HepG2 (cell line): ENCODE results near the gene NRAP. TPM values are rescaled to one million over a fixed set of nuclear protein-coding genes. Genes with fewer than 3 reads are reported as not detected.

Source experiments
- BHLHE40 ChIP-seq: IDR thresholded peaks from 2 replicates; pipeline ENCODE4 v1.6.1; 2011; ENCODE audit warnings: low read length, improper control_type of control experiment
- CBX1 ChIP-seq: IDR thresholded peaks from one replicate; pipeline ENCODE4 v1.6.1; 2016; ENCODE audit warnings: antibody characterized with exemption, low read depth
- CBX2 ChIP-seq, 2 experiments: fragments of 200-600 bp in 1 of 2; sonication (generic); formaldehyde crosslinking in 1 of 2; IDR thresholded peaks; 2 replicates each; pipeline versions ENCODE4 v1.7.0 to v1.8.1; 2018 to 2022; ENCODE audit warnings: low read depth in 2 of 2, low read length in 1 of 2, mild to moderate bottlenecking in 1 of 2, missing genetic modification reagents in 1 of 2
- DMAP1 ChIP-seq: IDR thresholded peaks from 2 replicates; pipeline ENCODE4 v1.6.1; 2016
- ESRRA ChIP-seq: sonication (generic); formaldehyde crosslinking; IDR thresholded peaks from 2 replicates; pipeline ENCODE4 v1.5.1; 2020; ENCODE audit warnings: mild to moderate bottlenecking, low read depth, missing genetic modification reagents
- FOXA3 ChIP-seq: IDR thresholded peaks from 2 replicates; pipeline ENCODE4 v1.6.1; 2016; ENCODE audit warnings: missing genetic modification reagents, missing compliant biosample characterization
- FOXK1 ChIP-seq: sonication (generic); formaldehyde crosslinking; IDR thresholded peaks from 2 replicates; pipeline ENCODE4 v1.4.0; 2020; ENCODE audit warnings: low read depth, missing genetic modification reagents, borderline replicate concordance
- NFAT5 ChIP-seq: sonication (generic); formaldehyde crosslinking; IDR thresholded peaks from 2 replicates; pipeline ENCODE4 v1.4.0; 2020; ENCODE audit warnings: missing genetic modification reagents
- PHF8 ChIP-seq: sonication (generic); formaldehyde crosslinking; IDR thresholded peaks from 2 replicates; pipeline ENCODE4 v1.5.0; 2020; ENCODE audit warnings: missing genetic modification reagents
- RORA ChIP-seq: sonication (generic); formaldehyde crosslinking; IDR thresholded peaks from 2 replicates; pipeline ENCODE4 v1.5.0; 2020; ENCODE audit warnings: mild to moderate bottlenecking, missing genetic modification reagents, moderate library complexity
- TBX2 ChIP-seq: sonication (generic); formaldehyde crosslinking; IDR thresholded peaks from 2 replicates; pipeline ENCODE4 v1.5.0; 2020; ENCODE audit warnings: missing genetic modification reagents, mild to moderate bottlenecking, borderline replicate concordance
- ZBTB3 ChIP-seq: sonication (generic); formaldehyde crosslinking; IDR thresholded peaks from 2 replicates; pipeline ENCODE4 v1.4.0; 2020; ENCODE audit warnings: low read depth, mild to moderate bottlenecking, moderate library complexity, missing genetic modification reagents, borderline replicate concordance
- ZFP36L1 ChIP-seq: sonication (generic); formaldehyde crosslinking; IDR thresholded peaks from 2 replicates; pipeline ENCODE4 v1.8.0; 2022; ENCODE audit warnings: mild to moderate bottlenecking, missing genetic modification reagents, moderate library complexity
- ZNF724P ChIP-seq: sonication (generic); formaldehyde crosslinking; IDR thresholded peaks from 2 replicates; pipeline ENCODE4 v1.8.0; 2022; ENCODE audit warnings: missing genetic modification reagents, borderline replicate concordance
- ZNF780A ChIP-seq: sonication (generic); formaldehyde crosslinking; IDR thresholded peaks from 2 replicates; pipeline ENCODE4 v1.8.0; 2022; ENCODE audit warnings: mild to moderate bottlenecking, missing genetic modification reagents, moderate library complexity
- ZNF891 ChIP-seq: sonication (generic); formaldehyde crosslinking; IDR thresholded peaks from 2 replicates; pipeline ENCODE4 v1.5.0; 2020; ENCODE audit warnings: mild to moderate bottlenecking, missing genetic modification reagents
- polyA plus RNA-seq, 8 experiments: library from polyadenylated mRNA; depleted of rRNA in 3 of 8; stranded (reverse) in 7 of 8; unstranded in 1 of 8; fragments of >200 nt; fragmentation: Illumina TruSeq in 4 of 8; extraction: Trizol in 4 of 8; gene quantifications; 2 replicates each; pipeline versions ENCODE4 v1.2.1 to v1.2.3, GENCODE V29; 2011 to 2016; ENCODE audit warnings: low read depth in 4 of 8, missing spikeins in 1 of 8, mixed read lengths in 1 of 8; ENCODE audit not compliant: insufficient read depth in 1 of 8
- total RNA-seq, 5 experiments: library from RNA; depleted of rRNA; stranded (reverse); fragments of >200 nt; fragmentation: Illumina TruSeq; extraction: Trizol; gene quantifications; 2 replicates each; pipeline ENCODE4 v1.2.3, GENCODE V29; 2016; ENCODE audit warnings: low read depth in 1 of 5
- TF ChIP-seq, protein P1 (sequence below): sonication (generic); formaldehyde crosslinking; conservative IDR thresholded peaks from 2 replicates; pipeline ENCODE4 v1.4.0; 2020; ENCODE audit warnings: mild to moderate bottlenecking, missing genetic modification reagents, moderate library complexity
- TF ChIP-seq, protein P2 (sequence below): sonication (generic); formaldehyde crosslinking; IDR thresholded peaks from 2 replicates; pipeline ENCODE4 v1.5.0; 2020; ENCODE audit warnings: mild to moderate bottlenecking, missing genetic modification reagents, borderline replicate concordance

Gene NRAP
- total and polyA plus RNA-seq, 2 of the 13 experiments (the other 11 are each of a cell fraction or from before 2014, with no cell fraction given), result not detected

DNA sequence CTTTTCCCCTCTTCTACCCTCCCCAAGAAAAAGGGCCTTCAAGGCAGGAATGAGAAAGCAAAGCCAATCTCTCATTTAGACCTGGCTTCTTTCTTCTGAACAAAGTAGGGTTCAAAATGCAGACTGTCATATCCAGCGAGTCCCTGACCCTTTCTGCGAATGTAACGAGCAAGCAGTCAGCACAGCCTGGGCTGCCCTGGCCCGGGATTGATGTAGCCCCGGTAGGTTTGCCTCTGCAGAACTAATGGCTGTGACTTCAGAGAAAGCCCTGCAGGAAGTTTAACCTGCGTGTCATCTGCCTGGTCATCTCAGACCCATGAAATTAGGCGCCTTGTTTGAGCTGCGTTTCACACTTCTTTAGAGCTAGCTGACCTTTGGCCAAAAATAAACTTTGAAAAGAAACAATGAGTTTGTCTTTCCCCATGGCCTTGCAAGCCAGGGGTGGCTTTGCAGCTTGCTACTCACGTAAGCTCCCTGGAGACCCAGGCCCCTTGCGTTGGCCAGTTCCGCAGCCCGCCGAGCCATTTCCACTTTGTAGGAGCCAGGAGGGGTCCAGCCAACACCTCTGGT, 74.6 kb downstream of the NRAP start (continued):
- TF ChIP-seq FOXK1 (CRISPR knock-in tag) (no peak), TBX2 (CRISPR knock-in tag) (peak; percentile 74), ZNF780A (CRISPR knock-in tag) (no peak), ZNF891 (CRISPR knock-in tag) (no peak), ZNF724P (CRISPR knock-in tag) (no peak), CBX2 (IDR thresholded peaks at IDR 0.05; ENCODE audit: low read depth, low read length) (no peak), CBX2 (CRISPR knock-in tag; IDR thresholded peaks at IDR 0.05; ENCODE audit: low read depth) (no peak), DMAP1 (CRISPR knock-in tag) (no peak), ZBTB3 (CRISPR knock-in tag) (no peak), BHLHE40 (no peak), PHF8 (CRISPR knock-in tag) (no peak), RORA (CRISPR knock-in tag) (no peak), FOXA3 (CRISPR knock-in tag) (0 out of 2 replicates have a peak, but pooled peaks have one; percentile 34), NFAT5 (CRISPR knock-in tag) (no peak), ZFP36L1 (CRISPR knock-in tag) (no peak), ESRRA (CRISPR knock-in tag) (no peak), CBX1 (no peak)
- TF ChIP-seq, protein P1, sequence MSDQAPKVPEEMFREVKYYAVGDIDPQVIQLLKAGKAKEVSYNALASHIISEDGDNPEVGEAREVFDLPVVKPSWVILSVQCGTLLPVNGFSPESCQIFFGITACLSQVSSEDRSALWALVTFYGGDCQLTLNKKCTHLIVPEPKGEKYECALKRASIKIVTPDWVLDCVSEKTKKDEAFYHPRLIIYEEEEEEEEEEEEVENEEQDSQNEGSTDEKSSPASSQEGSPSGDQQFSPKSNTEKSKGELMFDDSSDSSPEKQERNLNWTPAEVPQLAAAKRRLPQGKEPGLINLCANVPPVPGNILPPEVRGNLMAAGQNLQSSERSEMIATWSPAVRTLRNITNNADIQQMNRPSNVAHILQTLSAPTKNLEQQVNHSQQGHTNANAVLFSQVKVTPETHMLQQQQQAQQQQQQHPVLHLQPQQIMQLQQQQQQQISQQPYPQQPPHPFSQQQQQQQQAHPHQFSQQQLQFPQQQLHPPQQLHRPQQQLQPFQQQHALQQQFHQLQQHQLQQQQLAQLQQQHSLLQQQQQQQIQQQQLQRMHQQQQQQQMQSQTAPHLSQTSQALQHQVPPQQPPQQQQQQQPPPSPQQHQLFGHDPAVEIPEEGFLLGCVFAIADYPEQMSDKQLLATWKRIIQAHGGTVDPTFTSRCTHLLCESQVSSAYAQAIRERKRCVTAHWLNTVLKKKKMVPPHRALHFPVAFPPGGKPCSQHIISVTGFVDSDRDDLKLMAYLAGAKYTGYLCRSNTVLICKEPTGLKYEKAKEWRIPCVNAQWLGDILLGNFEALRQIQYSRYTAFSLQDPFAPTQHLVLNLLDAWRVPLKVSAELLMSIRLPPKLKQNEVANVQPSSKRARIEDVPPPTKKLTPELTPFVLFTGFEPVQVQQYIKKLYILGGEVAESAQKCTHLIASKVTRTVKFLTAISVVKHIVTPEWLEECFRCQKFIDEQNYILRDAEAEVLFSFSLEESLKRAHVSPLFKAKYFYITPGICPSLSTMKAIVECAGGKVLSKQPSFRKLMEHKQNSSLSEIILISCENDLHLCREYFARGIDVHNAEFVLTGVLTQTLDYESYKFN (CRISPR knock-in tag), result 0 out of 2 replicates have a peak, but pooled peaks have one; percentile 56
- TF ChIP-seq, protein P2, sequence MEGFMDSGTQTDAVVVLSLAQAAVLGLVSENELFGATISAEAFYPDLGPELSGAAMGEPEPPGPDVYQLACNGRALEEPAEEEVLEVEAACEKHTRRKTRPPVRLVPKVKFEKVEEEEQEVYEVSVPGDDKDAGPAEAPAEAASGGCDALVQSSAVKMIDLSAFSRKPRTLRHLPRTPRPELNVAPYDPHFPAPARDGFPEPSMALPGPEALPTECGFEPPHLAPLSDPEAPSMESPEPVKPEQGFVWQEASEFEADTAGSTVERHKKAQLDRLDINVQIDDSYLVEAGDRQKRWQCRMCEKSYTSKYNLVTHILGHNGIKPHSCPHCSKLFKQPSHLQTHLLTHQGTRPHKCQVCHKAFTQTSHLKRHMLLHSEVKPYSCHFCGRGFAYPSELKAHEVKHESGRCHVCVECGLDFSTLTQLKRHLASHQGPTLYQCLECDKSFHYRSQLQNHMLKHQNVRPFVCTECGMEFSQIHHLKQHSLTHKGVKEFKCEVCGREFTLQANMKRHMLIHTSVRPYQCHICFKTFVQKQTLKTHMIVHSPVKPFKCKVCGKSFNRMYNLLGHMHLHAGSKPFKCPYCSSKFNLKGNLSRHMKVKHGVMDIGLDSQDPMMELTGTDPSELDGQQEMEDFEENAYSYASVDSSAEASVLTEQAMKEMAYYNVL (CRISPR knock-in tag), result 0 out of 2 replicates have a peak, but pooled peaks have one; percentile 31
